Measurements from ENCODE around the gene WWC2. TPM values are rescaled to one million over a fixed set of nuclear protein-coding genes. Genes with fewer than 3 reads are reported as not detected.

Gene WWC2
- 20.6 and 28.4 TPM in 2 replicates for total RNA-seq

DNA sequence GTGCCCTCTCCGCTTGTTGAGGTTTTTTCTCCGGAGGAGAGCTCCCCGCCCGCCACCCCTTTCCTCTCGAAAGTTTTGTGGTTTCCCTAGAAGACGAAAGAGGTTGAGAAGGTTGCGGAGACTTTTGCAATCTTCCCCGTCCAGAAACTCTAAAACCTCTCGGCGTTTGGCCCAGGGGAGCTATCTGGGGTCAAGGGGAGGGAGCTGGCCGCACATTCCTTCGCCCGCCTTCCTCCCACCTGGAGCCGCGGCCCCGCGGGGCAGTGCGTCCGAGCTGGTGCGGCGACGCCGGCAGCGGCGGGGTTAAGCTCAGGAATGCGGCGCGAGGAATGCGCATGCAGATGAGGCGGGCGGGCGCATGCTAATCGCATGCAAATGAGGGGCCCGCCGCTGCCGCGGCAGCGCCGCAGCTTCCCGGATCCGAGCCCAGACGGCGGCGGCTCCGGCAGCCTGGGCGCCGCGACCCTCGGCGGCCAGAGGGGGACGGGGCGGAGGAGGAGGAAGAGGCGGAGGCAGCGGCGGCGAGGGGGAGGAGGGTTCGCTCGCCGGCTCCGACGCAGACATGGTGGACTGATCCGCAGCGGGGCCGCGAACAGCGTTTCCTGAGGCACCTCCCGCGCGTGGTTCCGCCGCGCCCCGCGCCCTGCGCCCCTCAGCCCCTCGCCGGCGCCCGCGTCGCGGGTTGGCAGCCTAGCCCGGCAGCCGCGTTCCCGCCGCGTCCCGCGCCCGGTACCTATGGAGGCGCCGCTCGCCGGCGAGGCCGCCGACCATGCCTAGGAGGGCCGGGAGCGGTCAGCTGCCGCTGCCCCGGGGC is at the start of gene WWC2:
TSS of gene WWC2 (plus strand) at position 535 of the 814 bp plus-strand sequence. CDS start at position 770, 235 bp downstream.

DNA sequence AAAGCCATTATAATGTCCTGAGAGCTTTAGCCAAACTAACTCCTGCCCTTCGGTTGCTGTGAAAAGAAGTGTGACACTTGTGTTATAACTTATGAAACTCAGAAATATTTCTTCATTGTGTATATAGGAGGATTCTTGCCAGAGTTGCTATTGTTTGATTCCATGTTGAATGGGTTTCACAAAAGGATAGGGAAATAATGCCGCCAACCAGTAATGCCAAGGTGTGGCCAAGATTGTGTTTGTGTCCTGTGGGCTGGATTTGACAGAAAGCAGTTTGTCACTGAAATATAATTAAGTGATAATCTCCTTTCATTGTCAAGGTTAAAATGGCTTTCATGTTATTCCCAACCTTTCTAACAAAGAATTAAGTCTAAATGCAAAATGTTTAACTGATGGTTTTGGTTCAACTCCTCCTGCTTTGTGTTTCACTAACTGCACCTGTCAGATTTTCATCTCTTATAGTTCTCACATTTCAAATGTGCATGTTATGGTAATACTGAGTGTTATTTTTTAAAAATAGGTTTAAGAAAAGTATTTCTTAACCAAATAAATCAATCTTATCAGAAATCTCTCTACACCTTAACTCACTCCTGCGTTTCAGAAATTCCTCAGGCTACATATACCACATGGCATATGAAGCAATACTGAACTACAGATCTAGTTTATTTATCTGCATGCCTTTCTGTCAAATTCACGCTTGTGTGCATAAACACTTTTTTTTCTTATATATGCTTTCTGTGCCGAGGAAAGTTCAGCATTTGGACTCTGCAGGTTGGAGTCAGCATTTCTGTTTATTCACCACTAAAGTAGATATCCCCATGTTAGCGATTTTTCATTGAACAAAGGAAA is 221.4 kb downstream of the WWC2 start, which contains the start of gene CLDN22:
TSS of gene CLDN22 (minus strand) at position 66 of the 849 bp plus-strand sequence. CDS start at position 8, 58 bp downstream.

GRCh38 chr4:183322326-183322725 is 223.3 kb downstream of the WWC2 start, which contains the start of gene CLDN24:
Gene CLDN24 (minus strand): TSS chr4:183322426. CDS start chr4:183322426, 0 bp downstream.

Other genes with a start within 250 kb of the WWC2 start
- gene DCTD, start 181.9 kb upstream of the WWC2 start, total RNA-seq: 97.4 and 100 TPM in 2 replicates
- gene CLDN22, start 221.0 kb downstream of the WWC2 start, total RNA-seq: not detected in 2 replicates
- gene CLDN24, start 223.2 kb downstream of the WWC2 start, total RNA-seq: not detected in 2 replicates